Measurements from ENCODE around the gene GRID1.
"Not testable (repeated sequence)": the region's sequence is repeated elsewhere in the genome, so short reads cannot be mapped to it uniquely, and the experiment has no call there.

Gene GRID1

GRCh38 chr10:85838660-85839059, 527.9 kb downstream of the GRID1 start:
- not testable (repeated sequence) for DNase-seq (ENCODE audit: low read depth, low spot score)

GRCh38 chr10:85832988-85833387, 533.6 kb downstream of the GRID1 start:
- no peak for DNase-seq (ENCODE audit: low read depth, low spot score)

GRCh38 chr10:85831422-85831821, 535.2 kb downstream of the GRID1 start:
- DNase-seq (ENCODE audit: low read depth, low spot score) = no peak

GRCh38 chr10:85826377-85826776, 540.2 kb downstream of the GRID1 start:
- no peak for DNase-seq (ENCODE audit: low read depth, low spot score)

DNA sequence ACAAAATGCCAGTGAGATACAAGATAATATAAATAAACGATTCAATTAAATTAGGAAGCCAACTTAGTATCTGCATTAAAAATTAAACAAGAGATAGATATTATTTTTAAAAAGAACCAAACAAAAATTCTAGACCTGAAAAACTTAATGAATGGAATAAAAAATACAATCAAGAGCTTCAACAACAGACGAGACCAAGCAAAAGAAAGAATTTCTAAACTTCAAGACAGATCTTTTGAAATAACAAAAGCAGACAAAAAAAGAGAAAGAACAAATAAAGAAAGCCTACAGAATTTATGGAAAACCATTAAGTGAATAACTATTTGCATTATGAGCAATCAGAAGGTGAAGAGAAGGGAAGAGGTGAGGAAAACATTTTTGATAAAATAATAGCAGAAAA, 555.2 kb downstream of the GRID1 start:
- DNase-seq (ENCODE audit: low read depth, low spot score) = no peak

- no peak for DNase-seq (ENCODE audit: low read depth, low spot score)
Observed at GRCh38 chr10:85810674-85811073, 555.9 kb downstream of the GRID1 start.

GRCh38 chr10:85795460-85795859, 571.1 kb downstream of the GRID1 start:
- no peak for DNase-seq (ENCODE audit: low read depth, low spot score)

- no peak for DNase-seq (ENCODE audit: low read depth, low spot score)
Observed at GRCh38 chr10:85794553-85794952, 572.0 kb downstream of the GRID1 start.

DNA sequence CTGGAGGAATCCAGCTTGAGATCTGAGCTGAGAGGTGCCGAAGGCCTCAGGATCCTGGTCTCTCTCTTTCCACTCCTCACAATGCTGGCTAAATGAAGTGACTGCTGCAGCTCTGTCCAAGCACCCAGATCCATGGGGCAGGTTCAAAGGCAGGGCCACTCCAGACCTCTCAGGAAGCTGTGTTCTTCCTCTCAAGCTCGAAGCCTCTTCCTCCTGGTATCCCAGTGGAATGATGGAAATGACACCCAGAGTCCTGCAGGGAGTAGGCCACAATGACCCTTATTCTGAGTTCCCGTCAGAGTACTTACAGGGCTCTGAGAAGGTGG, 574.1 kb downstream of the GRID1 start:
- no peak for DNase-seq (ENCODE audit: low read depth, low spot score)

GRCh38 chr10:85791818-85792532, 574.6 kb downstream of the GRID1 start:
- DNase-seq (ENCODE audit: low read depth, low spot score) = no peak

GRCh38 chr10:85789982-85790789, 576.4 kb downstream of the GRID1 start:
- no peak for DNase-seq (ENCODE audit: low read depth, low spot score)

DNA sequence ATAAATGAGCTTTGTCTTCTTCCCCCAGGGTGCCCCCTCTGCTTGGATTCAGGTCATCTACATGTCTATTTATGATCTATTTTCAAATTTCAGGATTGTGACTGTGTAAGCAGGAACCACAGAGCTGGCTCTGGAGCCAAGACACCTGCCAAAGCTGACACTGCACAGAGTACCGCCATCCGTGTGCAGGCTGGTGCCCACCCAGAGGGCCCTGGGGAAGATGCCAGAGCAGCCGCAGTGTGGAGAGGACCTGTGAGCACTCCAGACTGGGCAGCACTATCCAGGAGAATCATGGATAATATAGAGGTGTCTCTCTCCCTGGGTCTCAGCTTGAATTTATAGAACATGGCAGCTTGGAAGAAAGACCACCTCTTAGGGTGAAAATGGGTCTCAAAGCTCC, 577.5 kb downstream of the GRID1 start:
- DNase-seq (ENCODE audit: low read depth, low spot score) = no peak

GRCh38 chr10:85788570-85788969, 578.0 kb downstream of the GRID1 start:
- DNase-seq (ENCODE audit: low read depth, low spot score) = no peak

DNA sequence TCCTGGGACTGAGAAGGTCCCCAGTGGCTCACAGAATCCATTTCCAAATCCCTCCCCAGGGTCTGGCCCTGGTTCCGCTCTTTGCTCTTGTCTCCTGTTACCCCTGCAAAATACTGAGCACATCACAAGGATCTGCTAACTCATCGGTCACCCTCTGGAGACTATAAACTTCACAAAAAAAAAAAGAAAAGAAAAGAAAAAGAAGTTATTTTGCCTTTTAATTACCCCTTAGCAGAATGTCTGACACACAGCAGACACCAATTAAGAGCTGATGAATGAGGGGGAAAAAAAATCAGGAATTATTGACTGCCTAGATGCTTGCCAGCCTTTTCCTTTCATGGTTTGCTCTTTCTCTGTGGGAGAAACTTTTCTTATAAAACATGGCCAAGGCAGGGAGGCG, 578.7 kb downstream of the GRID1 start:
- DNase-seq (ENCODE audit: low read depth, low spot score) = no peak

DNA sequence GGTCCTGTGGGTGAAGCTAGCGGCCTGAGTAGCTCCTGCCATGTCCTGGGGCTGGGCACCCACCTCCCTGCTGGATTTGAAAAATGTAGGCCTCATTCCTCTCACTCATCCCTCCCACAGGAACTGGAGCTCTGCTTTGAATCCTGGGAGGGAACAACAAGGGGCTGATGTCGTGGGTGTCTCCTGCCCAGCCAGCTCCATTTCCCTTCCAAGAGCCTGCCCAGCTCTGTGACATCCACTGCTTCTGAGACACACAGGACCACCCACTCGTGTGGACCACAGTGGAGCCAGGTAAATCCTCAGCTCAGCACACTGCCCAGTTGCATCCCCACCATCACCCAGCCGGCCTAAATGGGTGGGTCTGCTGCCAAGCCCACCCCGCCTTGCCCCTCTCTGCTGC, 579.2 kb downstream of the GRID1 start:
- DNase-seq (ENCODE audit: low read depth, low spot score) = no peak

DNA sequence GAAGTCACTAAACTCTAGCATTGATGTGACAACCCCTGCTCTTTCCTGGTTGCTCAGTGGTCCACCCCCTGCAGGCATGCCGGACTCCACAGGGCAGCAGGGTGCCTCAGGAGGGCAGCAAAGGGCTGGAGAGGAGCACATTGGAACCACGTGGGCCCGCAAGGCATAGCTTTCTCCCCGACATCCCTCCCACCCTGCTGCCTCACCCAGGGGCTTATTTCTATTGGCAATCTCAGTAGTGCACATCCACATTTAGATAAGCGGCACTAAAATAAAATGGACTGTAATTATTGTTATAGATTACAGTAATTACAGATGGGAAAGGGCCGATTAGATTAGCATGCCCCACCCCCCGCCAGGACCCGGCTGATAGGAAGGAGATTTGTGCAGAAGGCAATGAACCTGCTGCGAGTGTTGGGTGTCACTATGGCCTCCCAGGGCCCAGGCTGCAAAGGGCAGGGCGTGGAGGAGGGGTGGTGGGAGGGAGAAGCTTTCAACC, 580.1 kb downstream of the GRID1 start:
- no peak for DNase-seq (ENCODE audit: low read depth, low spot score)

GRCh38 chr10:85784792-85785191, 581.8 kb downstream of the GRID1 start:
- no peak for DNase-seq (ENCODE audit: low read depth, low spot score)

DNA sequence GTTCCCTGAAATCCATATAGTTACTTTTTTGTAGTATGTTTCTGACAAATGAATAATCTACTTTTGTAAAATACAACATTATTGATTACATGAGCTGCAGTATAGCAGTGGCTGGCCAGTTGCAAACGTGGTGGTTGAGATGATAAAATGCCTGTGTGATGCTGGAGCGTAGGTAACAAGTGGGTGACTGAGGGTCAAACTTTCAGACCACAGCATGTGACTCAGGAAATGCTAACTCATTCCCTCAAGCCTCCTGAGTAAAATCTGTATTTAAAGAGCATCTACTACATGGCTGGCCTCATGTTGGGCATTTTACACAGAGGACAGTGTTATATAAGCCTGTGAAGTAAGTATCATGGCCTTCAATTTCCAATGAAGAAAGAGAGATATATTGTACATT, 585.2 kb downstream of the GRID1 start:
- no peak for DNase-seq (ENCODE audit: low read depth, low spot score)

GRCh38 chr10:85778074-85778473, 588.5 kb downstream of the GRID1 start:
- DNase-seq (ENCODE audit: low read depth, low spot score) = no peak

DNA sequence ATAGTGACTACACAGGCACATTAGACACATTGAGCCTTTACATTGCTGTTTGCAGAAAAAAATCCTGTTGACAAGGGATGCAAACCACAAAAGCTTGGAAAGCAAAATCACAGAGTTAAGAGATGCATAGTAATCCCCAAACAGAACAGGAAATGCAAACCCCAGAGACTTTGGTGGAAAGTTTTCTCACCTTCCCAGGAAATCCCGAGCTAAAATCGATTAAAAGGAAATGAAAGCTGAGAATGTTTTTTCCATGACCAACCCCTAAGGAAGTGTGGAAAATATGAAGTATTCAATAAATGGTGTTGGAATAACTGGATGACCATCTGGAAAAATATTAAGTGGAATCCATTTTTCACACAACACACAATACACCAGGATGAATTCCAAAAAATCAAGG, 598.7 kb downstream of the GRID1 start:
- no peak for DNase-seq (ENCODE audit: low read depth, low spot score)

- DNase-seq (ENCODE audit: low read depth, low spot score) = no peak
Observed at GRCh38 chr10:85764108-85764507, 602.5 kb downstream of the GRID1 start.

- DNase-seq (ENCODE audit: low read depth, low spot score) = no peak
Observed at GRCh38 chr10:85761906-85762445, 604.6 kb downstream of the GRID1 start.

All from brain pericyte (primary cell).